Keratinocyte (primary cell): ENCODE measurements around the gene MRPL52. TPM values are rescaled to one million over a fixed set of nuclear protein-coding genes. Genes with fewer than 3 reads are reported as not detected.

Experiments
- DNase-seq: peaks from one replicate; pipeline ENCODE4 v3.0.0-alpha.2; 2011; ENCODE audit warnings: low read depth, missing footprints, low spot score
- FAIRE-seq: peaks from 2 replicates; lab custom pipeline; 2011; peaks lifted over from hg19 to GRCh38; lab: Jason Lieb, UNC
- H2AFZ ChIP-seq: 2 replicates; pipeline ENCODE4 v1.6.0; 2012; ENCODE audit warnings: low read length, control low read depth, inconsistent platforms; ENCODE audit not compliant: control insufficient read depth
- H3K27ac ChIP-seq: 2 replicates; pipeline ENCODE4 v1.5.1; 2011; ENCODE audit warnings: low read length; ENCODE audit not compliant: control insufficient read depth, insufficient read depth
- H3K27me3 ChIP-seq: 3 replicates; pipeline ENCODE4 v1.6.0; 2011; ENCODE audit warnings: low read length; ENCODE audit not compliant: control insufficient read depth, insufficient read depth; ENCODE audit errors: extremely low read depth
- H3K36me3 ChIP-seq, 2 experiments: 2 replicates in 1 of 2; 3 replicates in 1 of 2; pipeline ENCODE4 v1.5.1; 2011; ENCODE audit warnings: low read length in 2 of 2, mild to moderate bottlenecking in 1 of 2; ENCODE audit not compliant: control insufficient read depth in 2 of 2, insufficient read depth in 2 of 2; ENCODE audit errors: extremely low read depth in 1 of 2
- H3K4me1 ChIP-seq: 3 replicates; pipeline ENCODE4 v1.5.1; 2011; ENCODE audit warnings: low read length; ENCODE audit not compliant: control insufficient read depth, insufficient read depth; ENCODE audit errors: extremely low read depth
- H3K4me2 ChIP-seq: 3 replicates; pipeline ENCODE4 v1.6.0; 2011; ENCODE audit warnings: low read depth, low read length; ENCODE audit not compliant: control insufficient read depth, insufficient read depth; ENCODE audit errors: extremely low read depth
- H3K4me3 ChIP-seq, 3 experiments: fragments of 200-600 bp in 1 of 3; sonication (generic) in 1 of 3; 2 replicates in 2 of 3; 3 replicates in 1 of 3; pipeline ENCODE4 v1.5.1; 2011 to 2016; ENCODE audit warnings: low read length in 3 of 3, mild to moderate bottlenecking in 3 of 3, control low read depth in 2 of 3, inconsistent platforms in 1 of 3, low read depth in 1 of 3, mixed read lengths in 1 of 3, mixed run types in 1 of 3, moderate library complexity in 1 of 3; ENCODE audit not compliant: control insufficient read depth in 2 of 3, insufficient read depth in 2 of 3; ENCODE audit errors: extremely low read depth in 1 of 3
- H3K79me2 ChIP-seq: 2 replicates; pipeline ENCODE4 v1.6.0; 2012; ENCODE audit warnings: low read length; ENCODE audit not compliant: control insufficient read depth, insufficient read depth
- H3K9ac ChIP-seq: 3 replicates; pipeline ENCODE4 v1.6.0; 2011; ENCODE audit warnings: low read length; ENCODE audit not compliant: control insufficient read depth, insufficient read depth; ENCODE audit errors: extremely low read depth
- H3K9me1 ChIP-seq: 3 replicates; pipeline ENCODE4 v1.6.0; 2011; ENCODE audit warnings: low read length; ENCODE audit not compliant: control insufficient read depth, insufficient read depth; ENCODE audit errors: extremely low read depth
- H3K9me3 ChIP-seq: 2 replicates; pipeline ENCODE4 v1.5.1; 2012; ENCODE audit warnings: low read depth, low read length; ENCODE audit not compliant: control insufficient read depth
- H4K20me1 ChIP-seq: 3 replicates; pipeline ENCODE4 v1.6.0; 2011; ENCODE audit warnings: low read length; ENCODE audit not compliant: control insufficient read depth, insufficient read depth; ENCODE audit errors: extremely low read depth
- CTCF ChIP-seq, 3 experiments: IDR thresholded peaks in 1 of 3; conservative IDR thresholded peaks in 1 of 3; optimal IDR thresholded peaks in 1 of 3; 2 replicates in 2 of 3; 3 replicates in 1 of 3; pipeline versions ENCODE3 to v1.5.1; 2011; ENCODE audit warnings: low read length in 3 of 3, mild to moderate bottlenecking in 3 of 3, moderate library complexity in 2 of 3, control low read depth in 1 of 3, inconsistent platforms in 1 of 3; ENCODE audit not compliant: insufficient read depth in 2 of 3; ENCODE audit errors: extremely low read depth in 1 of 3
- EZH2 ChIP-seq: IDR thresholded peaks from one replicate; pipeline ENCODE4 v1.6.1; 2012; ENCODE audit warnings: inconsistent platforms, mild to moderate bottlenecking, low read length, moderate library complexity
- dilution Hi-C: fragments of 300-500 bp; cut with MboI; formaldehyde crosslinking; loops from one replicate; pipeline ENCODE4 v1.7.0; 2020; ENCODE audit warnings: low sequenced_read_pairs; ENCODE audit not compliant: extremely low pct_ligation_motif_present
- polyA plus RNA-seq, 5 experiments: library from polyadenylated mRNA; depleted of rRNA in 3 of 5; stranded (reverse) in 3 of 5; stranded (forward) in 1 of 5; unstranded in 1 of 5; fragments of >200 nt; gene quantifications; 1 replicate in 1 of 5; 2 replicates in 3 of 5; 3 replicates in 1 of 5; pipeline versions ENCODE4 v1.2.1 to v1.2.3, GENCODE V29; 2011 to 2012; ENCODE audit warnings: missing spikeins in 2 of 5, low read depth in 1 of 5, low replicate concordance in 1 of 5

The MRPL52 gene
- polyA plus RNA-seq, 1 donor (not counting 4 experiments of a cell fraction or from before 2014, with no cell fraction given), result 104 TPM

GRCh38 chr14:22786685-22787084, 43.0 kb upstream of the MRPL52 start:
- H4K20me1 ChIP-seq, result no peaks in the 10 kb centered on the region
- H3K4me2 ChIP-seq, result no peak overlapping the region
- FAIRE-seq (no peak), DNase-seq (no peak)
- no peaks in the 10 kb centered on the region for H3K79me2 ChIP-seq
- H3K27me3 ChIP-seq, result no peaks in the 10 kb centered on the region
- H3K4me3 ChIP-seq, result no peak overlapping the region
- H3K9me1 ChIP-seq, result no peaks in the 10 kb centered on the region
- H3K9ac ChIP-seq, result no peak overlapping the region
- dilution Hi-C loops, result no loop called here
- H3K27ac ChIP-seq, result no peak overlapping the region
- H3K4me1 ChIP-seq, result peaks cover 15% of the 10 kb centered on the region
- no peak overlapping the region for H2AFZ ChIP-seq
- TF ChIP-seq EZH2 (no peak), CTCF (optimal IDR thresholded peaks at IDR 0.05 in 1 of 3, IDR thresholded peaks at IDR 0.05 in 1 of 3, conservative IDR thresholded peaks at IDR 0.05 in 1 of 3; ENCODE audit: extremely low read depth in 1 of 3, insufficient read depth in 2 of 3, low read length in 3 of 3) (no peak)
- no peaks in the 10 kb centered on the region for H3K36me3 ChIP-seq
- H3K9me3 ChIP-seq, result no peaks in the 10 kb centered on the region

GRCh38 chr14:22791301-22791700, 38.4 kb upstream of the MRPL52 start:
- Histone ChIP-seq H3K9me3 (no peaks in the 10 kb centered on the region), H3K9me1 (no peaks in the 10 kb centered on the region), H3K4me1 (peaks cover 15% of the 10 kb centered on the region), H4K20me1 (no peaks in the 10 kb centered on the region), H3K4me3 (no peak overlapping the region), H3K9ac (no peak overlapping the region), H3K79me2 (no peaks in the 10 kb centered on the region), H3K36me3 (no peaks in the 10 kb centered on the region), H3K4me2 (no peak overlapping the region), H2AFZ (no peak overlapping the region), H3K27me3 (peaks cover 5% of the 10 kb centered on the region), H3K27ac (no peak overlapping the region)
- DNase-seq, result peak; percentile 71
- TF ChIP-seq CTCF (optimal IDR thresholded peaks at IDR 0.05 in 1 of 3, IDR thresholded peaks at IDR 0.05 in 1 of 3, conservative IDR thresholded peaks at IDR 0.05 in 1 of 3; ENCODE audit: extremely low read depth in 1 of 3, insufficient read depth in 2 of 3, low read length in 3 of 3), result no peak
- TF ChIP-seq EZH2, result no peak
- FAIRE-seq, result no peak
- dilution Hi-C loops, result no loop called here
